Central memory CD8-positive, alpha-beta T cell (primary cell): Measurements from ENCODE around the gene CBFA2T3.

Experiments used
- ATAC-seq: fragments of 150-1000 bp; cut with Tn5 transposase; replicated peaks from 2 replicates; pipeline ENCODE4 v1.10.0; 2022; ENCODE audit warnings: mild to moderate bottlenecking, moderate FRiP score, moderate number of reproducible peaks; ENCODE audit not compliant: poor library complexity, severe bottlenecking; ENCODE audit errors: extremely low read depth
- DNase-seq, 2 donors: peaks; one replicate each; pipeline ENCODE4 v3.0.0; 2021; ENCODE audit warnings: low spot score in 2 of 2
- H3K27ac Mint-ChIP-seq: one replicate; pipeline ENCODE4 v1.8.0; 2022; ENCODE audit warnings: low read depth, mild to moderate bottlenecking, moderate library complexity, mixed read lengths
- H3K27me3 Mint-ChIP-seq: one replicate; pipeline ENCODE4 v1.8.0; 2022; ENCODE audit warnings: mixed read lengths
- H3K36me3 Mint-ChIP-seq: one replicate; pipeline ENCODE4 v1.8.0; 2022; ENCODE audit warnings: mild to moderate bottlenecking, moderate library complexity, mixed read lengths; ENCODE audit not compliant: insufficient read depth
- H3K4me1 Mint-ChIP-seq: one replicate; pipeline ENCODE4 v1.8.0; 2022; ENCODE audit warnings: mixed read lengths
- H3K4me3 Mint-ChIP-seq: one replicate; pipeline ENCODE4 v1.8.0; 2022; ENCODE audit warnings: mild to moderate bottlenecking, moderate library complexity, mixed read lengths
- H3K9me3 Mint-ChIP-seq: one replicate; pipeline ENCODE4 v1.8.0; 2022; ENCODE audit warnings: mixed read lengths

The CBFA2T3 gene

DNA sequence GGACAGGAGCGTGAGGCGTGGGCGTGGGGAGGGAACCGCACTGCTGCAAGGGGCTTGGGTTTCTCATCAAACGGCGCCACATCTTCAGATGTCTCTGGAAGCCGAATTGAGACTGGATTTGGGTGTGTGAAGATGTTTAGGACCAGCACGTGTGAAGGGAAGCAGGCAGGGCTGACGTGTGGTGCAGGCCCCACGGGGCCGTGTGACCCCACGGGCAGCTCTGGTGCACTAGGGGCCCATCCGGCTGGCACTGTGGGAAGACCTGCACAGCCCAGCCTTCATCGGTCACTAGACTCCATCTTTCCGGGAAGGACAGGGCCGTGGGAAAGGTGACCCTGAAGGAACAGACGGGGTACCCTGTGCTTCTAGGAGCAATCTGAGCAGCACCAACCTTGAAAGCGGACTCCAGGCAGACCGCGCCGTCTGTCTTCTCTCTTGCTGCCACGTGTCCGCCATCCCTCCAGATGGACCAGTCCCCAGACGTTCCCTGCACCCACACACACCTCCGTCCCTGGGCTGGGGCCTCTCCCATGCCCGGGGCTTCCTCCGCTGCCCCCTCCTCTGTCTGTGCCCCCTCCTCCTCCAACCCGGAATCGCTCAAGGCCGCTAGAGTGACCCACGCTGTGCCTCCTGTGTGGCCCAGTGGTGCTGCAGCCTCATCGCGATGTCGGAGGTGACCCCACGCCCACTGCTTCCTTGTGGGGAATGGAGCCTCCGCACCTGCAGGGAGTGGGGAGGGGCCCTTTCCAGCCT is 23.4 kb upstream of the CBFA2T3 start:
- no peak overlapping the region for H3K27ac Mint-ChIP-seq
- H3K36me3 Mint-ChIP-seq, result no peaks in the 10 kb centered on the region
- peaks cover 26% of the 10 kb centered on the region for H3K4me1 Mint-ChIP-seq
- DNase-seq (no peak), ATAC-seq (no peak)
- peaks cover 12% of the 10 kb centered on the region for H3K9me3 Mint-ChIP-seq
- H3K27me3 Mint-ChIP-seq, result peaks cover 18% of the 10 kb centered on the region
- peak overlapping the region; percentile 39 for H3K4me3 Mint-ChIP-seq

DNA sequence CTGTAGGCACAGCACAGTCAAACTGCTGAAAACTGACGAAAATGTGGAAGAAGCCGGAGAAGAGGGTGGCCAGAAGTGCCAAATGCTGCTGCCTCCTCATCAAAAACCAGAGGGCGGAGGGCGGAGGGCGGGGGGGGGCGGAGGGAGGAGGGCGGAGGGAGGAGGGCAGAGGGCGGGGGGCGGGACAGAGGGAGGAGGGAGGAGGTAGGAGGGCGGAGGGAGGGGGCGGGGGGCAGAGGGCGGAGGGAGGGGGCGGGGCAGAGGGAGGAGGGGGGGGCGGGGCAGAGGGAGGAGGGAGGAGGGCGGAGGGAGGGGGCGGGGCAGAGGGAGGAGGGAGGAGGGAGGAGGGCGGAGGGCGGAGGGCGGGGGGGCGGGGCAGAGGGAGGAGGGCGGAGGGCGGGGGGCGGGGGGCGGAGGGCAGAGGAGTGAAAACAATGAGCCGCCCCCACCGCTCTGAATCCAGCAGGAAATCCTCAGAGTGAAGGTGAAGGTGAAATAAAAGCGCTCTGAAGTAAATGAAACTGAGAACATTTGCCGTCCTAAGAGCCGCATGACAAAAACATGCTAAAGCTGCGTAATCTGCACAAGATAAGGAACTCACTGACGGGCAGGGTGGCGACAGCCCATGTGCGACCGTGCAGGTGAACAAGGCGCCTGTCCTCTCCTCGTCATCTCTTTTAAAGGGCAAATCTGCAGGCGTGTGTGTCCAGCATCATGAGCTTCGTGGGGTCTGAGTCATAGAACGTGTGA is 22.6 kb upstream of the CBFA2T3 start:
- H3K4me3 Mint-ChIP-seq, result peak overlapping the region; percentile 54
- no peak for DNase-seq

DNA sequence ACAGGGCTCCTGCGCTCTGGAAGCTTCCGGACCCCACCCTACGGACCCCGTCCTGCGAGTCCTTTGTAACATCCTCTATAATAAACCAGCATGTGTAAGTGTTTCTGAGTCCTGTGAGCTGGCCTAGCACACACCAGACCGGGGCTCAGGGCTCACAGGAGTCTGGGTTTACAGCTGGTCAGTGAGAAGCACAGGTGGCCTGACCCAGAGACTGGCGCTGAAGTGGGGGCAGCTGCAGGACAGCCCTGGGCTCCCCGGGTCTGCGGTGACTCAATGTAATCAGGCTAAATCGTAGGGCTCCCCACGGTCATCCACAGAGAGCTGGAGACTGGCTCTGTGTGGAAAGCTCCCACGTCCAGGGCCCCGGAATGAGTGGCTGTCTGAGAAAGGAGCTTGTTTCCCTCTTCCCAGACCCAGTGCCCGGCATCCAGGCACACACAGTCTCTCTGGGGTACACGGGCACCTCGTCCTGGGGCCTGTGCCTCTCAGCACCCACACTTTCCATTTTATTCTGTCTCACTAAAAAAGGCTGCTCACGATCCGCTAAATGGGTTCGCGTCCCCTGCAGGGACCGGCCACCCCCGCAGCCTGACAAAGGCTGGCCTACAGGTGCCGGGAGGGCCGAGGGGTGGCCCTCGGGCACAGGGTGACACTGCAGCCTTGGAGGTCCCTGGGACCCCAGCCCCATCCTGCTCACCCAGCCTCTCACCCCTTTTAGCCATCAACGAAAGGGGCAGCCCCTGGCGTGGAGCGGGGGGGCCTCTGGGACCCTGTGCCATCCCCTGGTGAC is 18.9 kb upstream of the CBFA2T3 start:
- Mint-ChIP-seq H3K4me1 (peaks cover 15% of the 10 kb centered on the region), H3K27ac (no peak overlapping the region), H3K36me3 (no peaks in the 10 kb centered on the region), H3K4me3 (no peak overlapping the region), H3K9me3 (peaks cover 12% of the 10 kb centered on the region), H3K27me3 (peaks cover 10% of the 10 kb centered on the region)
- ATAC-seq (no peak), DNase-seq (no peak)

More for the DNA sequence above, 22.6 kb upstream of the CBFA2T3 start:
- Mint-ChIP-seq H3K27me3 (peaks cover 24% of the 10 kb centered on the region), H3K4me1 (peaks cover 26% of the 10 kb centered on the region), H3K36me3 (no peaks in the 10 kb centered on the region), H3K9me3 (peaks cover 12% of the 10 kb centered on the region), H3K27ac (no peak overlapping the region)
- no peak for ATAC-seq

DNA sequence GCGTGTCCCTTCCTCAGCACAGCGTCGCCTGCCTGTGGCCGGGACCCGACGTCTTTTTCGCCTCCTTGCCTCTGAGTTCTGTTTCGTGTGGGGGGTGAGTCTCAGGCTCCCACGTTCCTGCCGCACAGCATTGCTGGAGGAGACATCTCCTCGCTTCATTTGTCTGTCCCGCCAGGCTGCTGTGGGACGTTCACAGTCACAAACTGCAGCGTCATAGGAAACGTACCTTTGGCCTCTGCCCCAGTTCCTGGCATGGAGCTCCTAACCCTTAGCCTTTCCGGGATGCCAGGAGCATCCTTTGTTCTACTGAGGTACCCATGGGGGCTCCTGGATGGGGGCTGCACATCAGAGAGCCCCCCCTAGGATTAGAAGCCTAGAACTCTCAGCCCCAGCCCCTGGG is 18.2 kb upstream of the CBFA2T3 start:
- Mint-ChIP-seq H3K9me3 (peaks cover 12% of the 10 kb centered on the region), H3K27ac (no peak overlapping the region), H3K36me3 (no peaks in the 10 kb centered on the region), H3K27me3 (peaks cover 17% of the 10 kb centered on the region), H3K4me1 (peaks cover 14% of the 10 kb centered on the region), H3K4me3 (no peak overlapping the region)
- ATAC-seq (no peak), DNase-seq (no peak)

DNA sequence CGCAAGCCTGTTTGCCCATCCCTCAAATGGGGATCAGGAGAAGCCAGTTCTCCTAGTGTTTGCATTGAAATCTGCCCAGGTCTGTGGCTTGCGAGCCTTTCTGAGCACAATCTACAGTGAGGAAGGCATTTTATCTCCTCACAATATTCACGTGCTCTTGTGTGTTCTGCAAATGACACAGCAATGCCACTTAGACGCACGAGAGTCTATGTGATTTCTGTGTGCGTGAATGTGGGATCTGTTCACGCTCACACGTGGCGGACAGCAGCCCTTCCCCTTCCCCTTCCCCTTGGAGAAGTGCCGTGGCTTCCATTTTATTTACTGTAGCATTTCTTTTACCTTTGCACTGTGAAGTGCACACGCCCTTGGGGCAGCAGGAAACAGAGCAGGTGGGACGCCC is 17.7 kb upstream of the CBFA2T3 start:
- Mint-ChIP-seq H3K4me1 (peaks cover 9% of the 10 kb centered on the region), H3K4me3 (no peak overlapping the region), H3K36me3 (no peaks in the 10 kb centered on the region), H3K9me3 (peaks cover 12% of the 10 kb centered on the region), H3K27me3 (peaks cover 20% of the 10 kb centered on the region), H3K27ac (no peak overlapping the region)
- ATAC-seq (no peak), DNase-seq (no peak)

DNA sequence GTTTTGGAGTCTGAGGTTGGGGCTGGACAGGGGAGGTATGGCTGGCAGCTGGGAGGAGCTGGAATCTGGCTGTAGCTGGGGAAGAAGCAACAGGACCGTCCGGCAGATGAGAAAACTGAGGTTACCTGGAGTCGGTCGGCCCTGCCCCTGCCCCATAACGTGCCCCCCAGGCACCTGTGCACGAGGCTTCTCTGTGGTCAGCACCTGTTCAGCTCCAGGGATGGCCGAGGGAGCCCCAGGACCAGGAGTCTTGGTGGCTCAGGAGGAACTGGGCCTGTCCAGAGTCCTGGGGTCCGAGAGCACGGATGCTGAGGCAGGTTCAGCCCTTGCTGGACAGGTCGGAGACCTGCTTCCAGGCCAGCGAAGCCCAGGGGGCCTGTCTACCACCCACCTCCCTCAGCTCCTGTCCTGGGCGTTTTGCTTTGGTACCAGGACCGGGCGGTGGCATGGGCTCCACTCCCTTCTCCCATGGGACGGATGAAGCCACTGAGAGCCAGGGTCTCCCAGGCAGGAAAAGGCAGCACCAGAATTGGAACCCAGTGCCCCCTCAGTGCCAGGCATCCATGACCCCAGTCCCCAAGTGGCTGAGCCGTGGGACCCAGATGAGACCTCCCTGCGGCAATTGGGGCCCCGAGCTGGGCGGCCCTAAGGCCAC is 17.1 kb upstream of the CBFA2T3 start:
- Mint-ChIP-seq H3K36me3 (no peaks in the 10 kb centered on the region), H3K4me3 (no peak overlapping the region), H3K27me3 (peaks cover 20% of the 10 kb centered on the region), H3K27ac (no peak overlapping the region), H3K4me1 (peaks cover 4% of the 10 kb centered on the region), H3K9me3 (peaks cover 8% of the 10 kb centered on the region)
- DNase-seq (no peak), ATAC-seq (no peak)

DNA sequence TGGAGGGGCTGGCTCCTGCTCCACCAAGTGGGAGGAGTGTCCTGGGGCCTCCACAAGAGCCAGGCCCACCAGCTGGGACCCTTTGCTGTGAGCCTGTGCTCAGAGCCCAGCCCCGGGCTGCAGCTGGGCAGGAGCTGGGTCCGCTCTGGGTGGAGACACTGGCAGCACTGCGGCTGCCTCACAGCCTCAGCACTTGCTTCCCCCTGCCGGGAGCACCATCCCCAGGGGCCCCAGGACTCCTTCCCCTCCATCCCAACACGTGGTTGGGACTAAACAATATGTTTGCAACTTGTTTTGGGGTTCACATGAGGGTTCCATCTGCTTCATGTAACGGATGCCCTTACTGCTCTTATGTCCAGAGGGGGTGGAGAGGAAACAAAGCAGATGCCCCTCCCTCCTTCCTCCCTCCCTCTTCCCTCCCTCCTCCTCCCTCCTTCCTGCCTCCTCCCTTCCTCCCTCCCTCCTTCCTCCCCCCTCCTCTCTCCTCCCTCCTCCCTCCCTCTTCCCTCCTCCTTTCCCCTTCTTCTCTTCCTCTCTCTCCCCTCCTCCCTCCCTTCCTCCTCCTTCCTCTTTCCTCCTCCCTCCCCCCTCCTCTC is 16.3 kb upstream of the CBFA2T3 start:
- Mint-ChIP-seq H3K36me3 (no peaks in the 10 kb centered on the region), H3K4me3 (no peak overlapping the region), H3K27me3 (peaks cover 22% of the 10 kb centered on the region), H3K9me3 (peaks cover 5% of the 10 kb centered on the region), H3K4me1 (no peaks in the 10 kb centered on the region), H3K27ac (no peak overlapping the region)
- no peak for ATAC-seq
- no peak for DNase-seq

DNA sequence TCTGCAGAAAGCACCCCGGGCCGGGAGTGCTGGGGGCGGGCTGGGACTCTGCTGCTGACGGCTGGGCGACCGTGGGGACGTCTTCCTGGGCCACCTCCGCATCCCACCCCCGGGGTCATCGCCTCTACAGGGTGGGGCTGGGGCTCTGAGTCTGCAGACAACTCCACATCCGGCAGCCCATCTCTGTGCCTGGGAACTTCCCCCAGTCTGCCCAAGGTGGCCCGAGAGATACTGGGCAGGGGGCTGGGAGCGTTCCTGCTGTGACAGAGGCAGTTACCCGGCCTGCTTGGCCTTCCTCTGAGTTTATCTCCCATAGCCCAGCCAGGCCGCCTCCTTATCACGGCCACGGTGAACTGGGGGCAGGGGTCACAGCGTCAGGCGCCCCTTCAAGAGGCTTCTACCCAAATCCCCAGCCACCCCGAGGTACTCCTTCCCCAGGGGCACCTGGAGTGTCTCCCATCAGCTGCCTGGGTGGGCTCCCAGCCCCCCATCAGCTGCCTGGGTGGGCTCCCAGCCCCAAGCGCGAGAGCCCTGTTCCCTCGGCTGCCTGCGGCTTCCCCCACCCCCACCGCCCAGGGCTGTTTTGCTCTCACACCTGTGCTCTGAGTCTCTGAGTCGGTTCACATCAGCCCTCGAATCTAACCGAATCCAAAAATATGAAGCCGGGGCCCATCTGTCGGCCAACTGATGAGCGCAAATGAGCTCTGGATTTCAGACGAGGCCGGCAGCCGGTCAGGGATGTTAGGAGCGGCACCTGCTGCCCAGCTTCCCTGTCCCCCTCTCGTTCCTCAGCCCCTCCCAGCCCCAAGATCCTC is 15.6 kb upstream of the CBFA2T3 start:
- H3K27ac Mint-ChIP-seq, result no peak overlapping the region
- H3K4me3 Mint-ChIP-seq, result no peak overlapping the region
- H3K4me1 Mint-ChIP-seq, result no peaks in the 10 kb centered on the region
- ATAC-seq (no peak), DNase-seq (no peak)
- peaks cover 29% of the 10 kb centered on the region for H3K27me3 Mint-ChIP-seq
- H3K36me3 Mint-ChIP-seq, result no peaks in the 10 kb centered on the region
- peaks cover 3% of the 10 kb centered on the region for H3K9me3 Mint-ChIP-seq

DNA sequence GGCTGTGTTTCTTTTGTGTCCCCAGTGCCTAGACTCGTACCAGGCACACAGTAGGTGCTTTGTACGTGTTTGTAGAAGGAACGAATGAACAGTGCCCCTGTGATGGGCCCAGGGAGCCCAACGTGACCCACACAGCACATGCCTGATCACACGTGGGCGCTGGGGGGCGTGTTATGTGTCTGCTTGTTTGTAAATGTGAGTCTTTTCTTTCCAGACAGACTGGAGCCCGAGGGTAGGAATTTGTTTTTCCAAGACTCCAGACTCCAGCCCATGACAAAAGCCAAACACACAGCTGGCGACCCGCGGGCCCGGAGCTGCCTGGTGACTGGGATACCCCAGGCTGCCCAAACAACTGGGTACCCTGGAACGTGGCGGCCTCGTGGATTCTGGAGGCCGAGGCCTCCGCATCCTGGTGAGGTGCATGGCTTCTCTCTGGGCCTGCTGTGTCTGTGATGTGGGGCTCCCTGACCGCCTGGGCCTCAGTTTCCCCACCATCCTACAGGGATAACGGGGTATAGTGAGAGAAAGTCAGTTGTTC is 14.9 kb upstream of the CBFA2T3 start:
- no peak overlapping the region for H3K27ac Mint-ChIP-seq
- H3K9me3 Mint-ChIP-seq, result no peaks in the 10 kb centered on the region
- no peak for ATAC-seq
- no peaks in the 10 kb centered on the region for H3K4me1 Mint-ChIP-seq
- H3K36me3 Mint-ChIP-seq, result no peaks in the 10 kb centered on the region
- H3K27me3 Mint-ChIP-seq, result peaks cover 36% of the 10 kb centered on the region
- DNase-seq, result no peak
- no peak overlapping the region for H3K4me3 Mint-ChIP-seq

DNA sequence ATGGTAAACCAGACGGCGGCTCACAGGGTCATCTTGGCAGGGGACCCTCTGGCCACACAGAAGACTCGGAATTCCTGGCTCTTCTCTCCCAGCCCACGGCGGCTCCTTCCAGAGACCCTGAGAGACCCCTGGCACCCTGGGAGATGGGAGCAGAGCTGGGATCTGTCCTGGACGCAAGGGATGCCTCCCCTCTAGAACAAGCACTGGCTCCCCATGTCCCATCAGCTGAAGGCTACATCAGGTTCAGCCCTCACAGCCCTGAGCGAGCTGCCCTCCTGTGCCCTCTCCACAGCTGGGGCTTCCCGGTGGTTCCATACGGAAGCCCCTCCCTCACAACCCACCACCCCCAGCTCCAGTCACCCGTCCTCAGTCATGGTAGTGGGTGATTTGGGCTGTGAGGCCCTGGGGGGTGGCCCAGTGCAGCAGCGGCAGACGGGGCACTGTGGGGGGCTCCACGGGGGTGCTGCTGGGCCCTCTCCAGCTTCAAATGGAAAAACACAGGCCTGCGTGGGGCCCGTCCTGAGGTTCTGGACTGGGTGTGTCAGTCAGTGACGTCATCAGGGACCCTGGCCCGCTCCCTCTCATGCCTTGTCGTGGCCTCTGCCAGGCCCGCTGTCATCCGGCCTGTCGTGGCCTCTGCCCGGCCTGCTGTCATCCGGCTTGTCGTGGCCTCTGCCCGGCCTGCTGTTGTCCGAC is 13.0 kb upstream of the CBFA2T3 start:
- H3K36me3 Mint-ChIP-seq, result no peaks in the 10 kb centered on the region
- no peaks in the 10 kb centered on the region for H3K9me3 Mint-ChIP-seq
- H3K27me3 Mint-ChIP-seq, result peaks cover 32% of the 10 kb centered on the region
- ATAC-seq, result no peak
- no peak overlapping the region for H3K27ac Mint-ChIP-seq
- no peak for DNase-seq
- no peak overlapping the region for H3K4me3 Mint-ChIP-seq
- no peaks in the 10 kb centered on the region for H3K4me1 Mint-ChIP-seq
